DND-41 (cell line): Measurements from ENCODE around the gene TBC1D4.

ENCODE experiments used
- ATAC-seq: fragments of 200-7000 bp; cut with Tn5 transposase; 3 replicates; pipeline ENCODE4 v1.9.1; 2021; ENCODE audit warnings: low read depth; ENCODE audit not compliant: insufficient read depth
- DNase-seq: peaks from one replicate; pipeline ENCODE4 v3.0.0-alpha.2; 2020
- H2AFZ ChIP-seq: 2 replicates; pipeline ENCODE4 v1.6.0; 2012; ENCODE audit warnings: low read depth, low read length
- H3K27ac ChIP-seq: 2 replicates; pipeline ENCODE4 v1.5.1; 2012; ENCODE audit warnings: low read length, inconsistent platforms
- H3K27me3 ChIP-seq: fragments of 200-600 bp; sonication (generic); 2 replicates; pipeline ENCODE4 v1.6.0; 2012; ENCODE audit warnings: low read length, mild to moderate bottlenecking, inconsistent platforms; ENCODE audit not compliant: insufficient read depth, poor library complexity
- H3K36me3 ChIP-seq: 2 replicates; pipeline ENCODE4 v1.5.1; 2012; ENCODE audit warnings: low read length, inconsistent platforms; ENCODE audit not compliant: insufficient read depth
- H3K4me1 ChIP-seq: 2 replicates; pipeline ENCODE4 v1.5.1; 2012; ENCODE audit warnings: mild to moderate bottlenecking, low read length; ENCODE audit not compliant: insufficient read depth
- H3K4me2 ChIP-seq: 2 replicates; pipeline ENCODE4 v1.6.0; 2012; ENCODE audit warnings: mild to moderate bottlenecking, moderate library complexity, low read length, inconsistent platforms; ENCODE audit not compliant: insufficient read depth
- H3K4me3 ChIP-seq, 2 experiments: fragments of 200-600 bp in 1 of 2; shearing (Covaris generic) in 1 of 2; 2 replicates each; pipeline ENCODE4 v1.5.1; 2012 to 2016; ENCODE audit warnings: inconsistent platforms in 2 of 2, low read length in 2 of 2, mild to moderate bottlenecking in 2 of 2, low read depth in 1 of 2, moderate library complexity in 1 of 2
- H3K79me2 ChIP-seq: 2 replicates; pipeline ENCODE4 v1.6.0; 2012; ENCODE audit warnings: low read length, inconsistent platforms; ENCODE audit not compliant: insufficient read depth
- H3K9ac ChIP-seq: 2 replicates; pipeline ENCODE4 v1.6.0; 2012; ENCODE audit warnings: low read depth, mild to moderate bottlenecking, inconsistent platforms, low read length, moderate library complexity
- H3K9me3 ChIP-seq: 2 replicates; pipeline ENCODE4 v1.5.1; 2012; ENCODE audit warnings: low read length, moderate library complexity, mild to moderate bottlenecking, inconsistent platforms; ENCODE audit not compliant: insufficient read depth, severe bottlenecking
- H4K20me1 ChIP-seq: 2 replicates; pipeline ENCODE4 v1.6.0; 2012; ENCODE audit warnings: low read length; ENCODE audit not compliant: insufficient read depth
- EZH2 ChIP-seq: IDR thresholded peaks from 3 replicates; pipeline ENCODE4 v1.6.1; 2012; ENCODE audit warnings: borderline replicate concordance, low read depth, mild to moderate bottlenecking, moderate library complexity, low read length, inconsistent platforms; ENCODE audit not compliant: severe bottlenecking
- TF ChIP-seq, protein P1 (sequence below): IDR thresholded peaks from 2 replicates; pipeline ENCODE4 v1.5.1; 2012; ENCODE audit warnings: borderline replicate concordance, low read length, moderate library complexity, mild to moderate bottlenecking; ENCODE audit not compliant: poor library complexity, severe bottlenecking; ENCODE audit errors: extremely low read depth

Gene TBC1D4

DNA sequence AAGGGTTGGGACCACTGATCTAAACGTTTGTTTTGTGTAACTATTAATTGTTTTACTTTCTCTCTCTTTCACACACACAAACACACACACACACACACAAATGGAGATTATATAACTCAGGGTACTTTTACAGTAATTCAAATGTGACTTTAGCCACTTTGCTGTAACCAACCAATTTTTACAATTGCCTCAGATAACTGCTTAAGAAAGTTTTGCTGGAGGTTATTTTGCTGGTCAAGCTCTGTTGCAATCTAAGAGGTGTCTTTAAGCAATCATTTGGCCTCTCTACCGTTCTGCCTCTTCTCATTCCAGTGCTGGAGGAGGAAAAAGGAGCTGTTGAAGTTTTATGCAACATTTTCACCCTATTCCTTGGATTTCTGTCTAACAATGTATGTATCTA is 63.0 kb downstream of the TBC1D4 start:
- Histone ChIP-seq H4K20me1 (no peaks in the 10 kb centered on the region), H3K27ac (no peak overlapping the region), H3K4me3 (no peak overlapping the region), H3K79me2 (no peaks in the 10 kb centered on the region), H2AFZ (no peak overlapping the region), H3K4me1 (no peaks in the 10 kb centered on the region), H3K27me3 (no peaks in the 10 kb centered on the region), H3K36me3 (no peaks in the 10 kb centered on the region), H3K9me3 (no peaks in the 10 kb centered on the region), H3K4me2 (no peak overlapping the region), H3K9ac (no peak overlapping the region)
- ATAC-seq (no peak), DNase-seq (no peak)
- TF ChIP-seq, protein P1, sequence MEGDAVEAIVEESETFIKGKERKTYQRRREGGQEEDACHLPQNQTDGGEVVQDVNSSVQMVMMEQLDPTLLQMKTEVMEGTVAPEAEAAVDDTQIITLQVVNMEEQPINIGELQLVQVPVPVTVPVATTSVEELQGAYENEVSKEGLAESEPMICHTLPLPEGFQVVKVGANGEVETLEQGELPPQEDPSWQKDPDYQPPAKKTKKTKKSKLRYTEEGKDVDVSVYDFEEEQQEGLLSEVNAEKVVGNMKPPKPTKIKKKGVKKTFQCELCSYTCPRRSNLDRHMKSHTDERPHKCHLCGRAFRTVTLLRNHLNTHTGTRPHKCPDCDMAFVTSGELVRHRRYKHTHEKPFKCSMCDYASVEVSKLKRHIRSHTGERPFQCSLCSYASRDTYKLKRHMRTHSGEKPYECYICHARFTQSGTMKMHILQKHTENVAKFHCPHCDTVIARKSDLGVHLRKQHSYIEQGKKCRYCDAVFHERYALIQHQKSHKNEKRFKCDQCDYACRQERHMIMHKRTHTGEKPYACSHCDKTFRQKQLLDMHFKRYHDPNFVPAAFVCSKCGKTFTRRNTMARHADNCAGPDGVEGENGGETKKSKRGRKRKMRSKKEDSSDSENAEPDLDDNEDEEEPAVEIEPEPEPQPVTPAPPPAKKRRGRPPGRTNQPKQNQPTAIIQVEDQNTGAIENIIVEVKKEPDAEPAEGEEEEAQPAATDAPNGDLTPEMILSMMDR: no peak
- no peak for TF ChIP-seq EZH2

DNA sequence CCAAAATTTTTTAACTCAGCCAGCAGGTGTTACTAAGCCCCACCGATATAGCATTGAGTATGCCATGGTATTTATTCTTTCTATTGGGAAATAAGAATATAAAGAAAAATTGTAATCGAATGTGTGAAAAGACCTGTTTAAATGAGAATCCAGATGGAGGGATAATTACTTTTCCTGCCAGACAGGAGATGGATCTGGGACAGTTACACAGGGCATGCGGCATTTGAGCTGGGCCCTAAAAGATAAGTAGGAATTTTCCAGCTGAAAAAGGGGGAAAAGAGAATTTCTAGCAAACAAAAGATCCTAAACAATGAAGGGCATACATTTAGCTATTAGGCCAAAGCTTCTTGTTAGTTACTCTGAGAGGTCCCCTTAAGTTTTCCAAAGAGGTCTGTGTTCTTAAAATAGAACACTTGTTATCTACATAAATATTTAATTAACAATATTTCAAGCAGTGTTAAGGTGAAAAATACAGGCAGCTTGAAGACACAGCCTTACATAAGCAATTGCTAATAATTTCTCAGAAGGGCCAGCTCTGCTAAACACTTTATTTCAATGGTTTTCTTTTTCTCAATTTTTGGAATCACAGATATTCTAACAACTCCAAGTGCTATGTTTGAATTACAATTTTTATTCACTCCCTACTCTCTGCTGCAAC is 63.7 kb downstream of the TBC1D4 start:
- Histone ChIP-seq H3K9me3 (no peaks in the 10 kb centered on the region), H3K36me3 (no peaks in the 10 kb centered on the region), H3K27me3 (no peaks in the 10 kb centered on the region), H3K4me3 (no peak overlapping the region), H3K9ac (no peak overlapping the region), H2AFZ (no peak overlapping the region), H3K4me1 (no peaks in the 10 kb centered on the region), H4K20me1 (no peaks in the 10 kb centered on the region), H3K27ac (no peak overlapping the region), H3K79me2 (no peaks in the 10 kb centered on the region), H3K4me2 (no peak overlapping the region)
- TF ChIP-seq, protein P1: no peak
- TF ChIP-seq EZH2: no peak
- ATAC-seq (no peak), DNase-seq (no peak)

DNA sequence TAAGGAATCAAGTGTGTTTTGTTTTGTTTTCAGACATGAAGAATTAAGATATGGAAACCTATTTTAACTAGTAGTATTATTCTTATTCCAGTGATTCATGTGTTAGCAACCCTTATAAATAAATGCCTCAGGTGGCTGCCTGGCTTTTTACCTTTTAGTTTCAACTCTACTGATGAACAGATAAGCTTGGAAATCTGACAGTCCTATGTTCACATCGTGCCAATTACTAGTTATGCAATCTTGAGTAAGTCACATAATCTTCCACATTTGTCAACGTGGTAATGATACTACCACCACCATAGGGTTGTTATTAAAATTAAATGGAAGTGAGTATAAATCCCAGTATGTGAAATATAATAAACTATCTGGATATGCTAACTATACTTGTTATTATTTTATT is 64.3 kb downstream of the TBC1D4 start:
- H3K27me3 ChIP-seq: no peaks in the 10 kb centered on the region
- no peak overlapping the region for H3K4me3 ChIP-seq
- TF ChIP-seq EZH2: no peak
- TF ChIP-seq, protein P1: no peak
- H3K9ac ChIP-seq: no peak overlapping the region
- no peaks in the 10 kb centered on the region for H3K9me3 ChIP-seq
- no peak overlapping the region for H3K27ac ChIP-seq
- H3K36me3 ChIP-seq: no peaks in the 10 kb centered on the region
- ATAC-seq (no peak), DNase-seq (no peak)
- no peaks in the 10 kb centered on the region for H3K79me2 ChIP-seq
- no peaks in the 10 kb centered on the region for H3K4me1 ChIP-seq
- no peak overlapping the region for H2AFZ ChIP-seq
- H3K4me2 ChIP-seq: no peak overlapping the region
- no peaks in the 10 kb centered on the region for H4K20me1 ChIP-seq

DNA sequence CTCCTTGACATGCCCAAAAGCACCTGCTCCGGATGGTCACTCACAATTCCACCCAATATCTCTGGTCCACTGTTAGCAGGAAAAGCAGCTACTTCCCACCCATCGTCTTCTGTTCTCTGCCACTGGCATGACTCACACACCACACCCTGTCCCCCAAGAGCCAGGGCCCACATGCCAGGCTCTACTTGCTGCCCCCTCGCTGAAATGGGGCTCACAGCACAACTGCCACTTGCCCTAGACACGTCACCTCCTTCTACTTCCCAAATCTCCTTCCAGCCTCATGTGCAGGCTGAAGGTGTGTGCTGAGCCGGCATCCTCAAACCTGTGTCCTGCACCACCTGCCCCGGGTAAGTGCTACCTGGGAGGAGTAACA is 65.0 kb downstream of the TBC1D4 start:
- no peak overlapping the region for H2AFZ ChIP-seq
- no peaks in the 10 kb centered on the region for H3K36me3 ChIP-seq
- H3K27ac ChIP-seq: no peak overlapping the region
- H3K9me3 ChIP-seq: no peaks in the 10 kb centered on the region
- no peaks in the 10 kb centered on the region for H3K27me3 ChIP-seq
- no peaks in the 10 kb centered on the region for H4K20me1 ChIP-seq
- no peak for DNase-seq
- H3K4me2 ChIP-seq: no peak overlapping the region
- H3K9ac ChIP-seq: no peak overlapping the region
- TF ChIP-seq, protein P1: no peak
- no peak for TF ChIP-seq EZH2
- no peaks in the 10 kb centered on the region for H3K4me1 ChIP-seq
- ATAC-seq: no peak
- no peaks in the 10 kb centered on the region for H3K79me2 ChIP-seq
- H3K4me3 ChIP-seq: no peak overlapping the region
